Esophagus (tissue), 2 donors: Measurements from ENCODE around the gene AOC3. TPM values are rescaled to one million over a fixed set of nuclear protein-coding genes. Genes with fewer than 3 reads are reported as not detected.
"Not testable (repeated sequence)": the region's sequence is repeated elsewhere in the genome, so short reads cannot be mapped to it uniquely, and the experiment has no call there.

Source experiments
- H3K27ac ChIP-seq, 2 donors: one replicate each; pipeline ENCODE4 v1.5.1; 2013; ENCODE audit warnings: low read depth in 2 of 2, mild to moderate bottlenecking in 2 of 2, inconsistent platforms in 1 of 2, low read length in 1 of 2, moderate library complexity in 1 of 2
- H3K27me3 ChIP-seq, 2 donors: one replicate each; pipeline ENCODE4 v1.6.1; 2013; ENCODE audit warnings: low read length in 2 of 2, control low read depth in 1 of 2, mild to moderate bottlenecking in 1 of 2; ENCODE audit not compliant: insufficient read depth in 2 of 2, control insufficient read depth in 1 of 2
- H3K36me3 ChIP-seq, 2 donors: one replicate each; pipeline ENCODE4 v1.6.1; 2013; ENCODE audit warnings: low read length in 1 of 2; ENCODE audit not compliant: control insufficient read depth in 2 of 2, insufficient read depth in 2 of 2
- H3K4me1 ChIP-seq, 2 donors: one replicate each; pipeline ENCODE4 v1.6.1; 2013; ENCODE audit warnings: low read length in 1 of 2; ENCODE audit not compliant: control insufficient read depth in 2 of 2, insufficient read depth in 2 of 2
- H3K4me3 ChIP-seq, 2 donors: one replicate each; pipeline ENCODE4 v1.5.1; 2013; ENCODE audit warnings: low read length in 2 of 2, mild to moderate bottlenecking in 2 of 2, low read depth in 1 of 2, moderate library complexity in 1 of 2
- H3K9me3 ChIP-seq, 2 donors: one replicate each; pipeline ENCODE4 v1.6.1; 2013; ENCODE audit warnings: mild to moderate bottlenecking in 2 of 2, low read depth in 1 of 2, low read length in 1 of 2, moderate library complexity in 1 of 2; ENCODE audit not compliant: control insufficient read depth in 2 of 2, insufficient read depth in 1 of 2
- WGBS, 2 donors: extraction: QIAGEN DNeasy Blood & Tissue Kit; methylation state at CpG; one replicate each; pipeline ENCODE4 v1.1.7; 2013; 5-methylcytosine and 5-hydroxymethylcytosine counted together
- polyA plus RNA-seq, 2 donors: library from polyadenylated mRNA; stranded (reverse); fragments of 200-250 nt; gene quantifications; one replicate each; pipeline ENCODE4 v1.2.3, GENCODE V29; 2013
- donor health status: healthy with polysubstance abuse.
- donor health status: Bipolar disorder and iron deficiency.

AOC3 gene
- polyA plus RNA-seq, 2 donors = 9.7 to 25.3 TPM

DNA sequence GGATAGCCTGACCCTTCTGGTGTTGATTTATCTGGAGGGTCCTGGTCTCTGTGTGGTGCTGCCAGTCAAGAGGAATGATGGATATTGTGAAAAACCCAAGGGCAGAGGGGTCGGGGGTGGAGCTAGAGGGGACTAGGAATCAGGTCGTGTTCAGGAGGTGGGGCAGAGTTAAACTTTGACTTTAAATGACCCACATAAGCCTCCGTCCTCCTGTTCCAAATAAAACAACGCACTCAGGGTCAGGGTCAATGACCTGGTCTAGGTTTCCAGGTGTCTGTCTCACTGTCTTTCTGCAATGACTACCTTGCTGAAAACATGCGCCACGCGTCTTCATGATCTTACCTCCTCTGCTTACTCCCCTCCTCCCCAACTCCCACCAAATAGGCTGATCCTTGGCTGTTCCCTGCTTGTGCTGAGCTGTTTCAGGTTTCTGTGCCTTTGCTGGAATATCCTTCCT lies 14.7 kb downstream of the AOC3 start:
- 62 to 76% methylated on average over 7 of the region's 7 CpGs for WGBS, 2 donors
- Histone ChIP-seq H3K4me1 (no peaks in the 10 kb centered on the region), H3K27ac (no peak overlapping the region), H3K27me3 (no peaks in the 10 kb centered on the region), H3K4me3 (no peak overlapping the region), H3K36me3 (no peaks in the 10 kb centered on the region), H3K9me3 (no peaks in the 10 kb centered on the region)

- H3K4me3 ChIP-seq = no peak overlapping the region
- H3K27me3 ChIP-seq = no peaks in the 10 kb centered on the region
- no peaks in the 10 kb centered on the region for H3K36me3 ChIP-seq
- WGBS, 2 donors = 82% methylated on average over 4 of the region's 4 CpGs
- no peaks in the 10 kb centered on the region for H3K9me3 ChIP-seq
- H3K4me1 ChIP-seq = no peaks in the 10 kb centered on the region
- no peak overlapping the region for H3K27ac ChIP-seq
Measured at GRCh38 chr17:42866216-42866615, 15.2 kb downstream of the AOC3 start.

GRCh38 chr17:42866631-42867575 lies 15.9 kb downstream of the AOC3 start:
- no peaks in the 10 kb centered on the region for H3K27me3 ChIP-seq
- H3K36me3 ChIP-seq = no peaks in the 10 kb centered on the region
- H3K4me3 ChIP-seq = no peak overlapping the region
- H3K9me3 ChIP-seq = no peaks in the 10 kb centered on the region
- H3K4me1 ChIP-seq = no peaks in the 10 kb centered on the region
- WGBS, 2 donors = 48 to 59% methylated on average over 10 to 12 of the region's 12 CpGs
- no peak overlapping the region for H3K27ac ChIP-seq

DNA sequence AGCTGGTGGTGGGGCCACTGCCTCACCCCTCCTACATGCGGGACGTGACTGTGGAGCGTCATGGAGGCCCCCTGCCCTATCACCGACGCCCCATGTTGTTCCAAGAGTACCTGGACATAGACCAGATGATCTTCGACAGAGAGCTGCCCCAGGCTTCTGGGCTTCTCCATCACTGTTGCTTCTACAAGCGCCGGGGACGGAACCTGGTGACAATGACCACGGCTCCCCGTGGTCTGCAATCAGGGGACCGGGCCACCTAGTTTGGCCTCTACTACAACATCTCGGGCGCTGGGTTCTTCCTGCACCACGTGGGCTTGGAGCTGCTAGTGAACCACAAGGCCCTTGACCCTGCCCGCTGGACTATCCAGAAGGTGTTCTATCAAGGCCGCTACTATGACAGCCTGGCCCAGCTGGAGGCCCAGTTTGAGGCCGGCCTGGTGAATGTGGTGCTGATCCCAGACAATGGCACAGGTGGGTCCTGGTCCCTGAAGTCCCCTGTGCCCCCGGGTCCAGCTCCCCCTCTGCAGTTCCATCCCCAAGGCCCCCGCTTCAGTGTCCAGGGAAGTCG lies 16.8 kb downstream of the AOC3 start:
- not testable (repeated sequence) for H3K27ac ChIP-seq, H3K4me3 ChIP-seq, H3K36me3 ChIP-seq, H3K4me1 ChIP-seq, H3K9me3 ChIP-seq, H3K27me3 ChIP-seq
- 93 to 94% methylated on average over 16 to 21 of the region's 21 CpGs for WGBS, 2 donors

- Histone ChIP-seq H3K27ac (no peak overlapping the region), H3K9me3 (no peaks in the 10 kb centered on the region), H3K4me3 (no peak overlapping the region), H3K27me3 (peaks cover 0 to 4% of the 10 kb centered on the region in 2 donors), H3K36me3 (no peaks in the 10 kb centered on the region), H3K4me1 (no peaks in the 10 kb centered on the region)
- WGBS, 2 donors = 93 to 94% methylated on average over 12 of the region's 12 CpGs
Measured at GRCh38 chr17:42868338-42868737, 17.3 kb downstream of the AOC3 start.

DNA sequence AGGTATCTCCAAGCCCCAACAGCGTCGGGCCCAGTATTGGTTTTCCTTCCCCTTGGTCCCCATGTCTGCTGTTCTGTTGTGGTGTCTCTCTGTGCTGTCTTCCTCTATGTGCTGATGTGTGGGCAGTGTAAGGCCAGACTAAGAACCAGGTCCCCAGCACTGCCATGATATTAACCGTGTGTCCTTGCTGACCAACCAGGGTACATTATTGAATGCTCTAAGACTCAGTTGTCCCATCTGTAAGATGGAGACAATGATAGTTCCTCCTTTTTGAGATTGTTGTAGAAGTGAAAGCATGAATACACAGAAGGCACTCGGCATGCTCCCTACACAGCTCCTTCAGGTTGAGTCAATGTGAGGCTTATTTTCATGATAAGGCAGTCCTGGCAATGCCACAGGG lies 20.6 kb downstream of the AOC3 start:
- no peak overlapping the region for H3K4me3 ChIP-seq
- peaks cover 0 to 4% of the 10 kb centered on the region in 2 donors for H3K27me3 ChIP-seq
- no peaks in the 10 kb centered on the region for H3K9me3 ChIP-seq
- no peaks in the 10 kb centered on the region for H3K36me3 ChIP-seq
- H3K4me1 ChIP-seq = no peaks in the 10 kb centered on the region
- no peak overlapping the region for H3K27ac ChIP-seq
- WGBS, 2 donors = 91 to 94% methylated on average over 4 of the region's 4 CpGs

- no peaks in the 10 kb centered on the region for H3K36me3 ChIP-seq
- H3K4me3 ChIP-seq = no peak overlapping the region
- H3K27me3 ChIP-seq = peaks cover 0 to 4% of the 10 kb centered on the region in 2 donors
- WGBS, 2 donors = 86 to 90% methylated on average over 13 of the region's 13 CpGs
- H3K4me1 ChIP-seq = no peaks in the 10 kb centered on the region
- H3K27ac ChIP-seq = no peak overlapping the region
- H3K9me3 ChIP-seq = no peaks in the 10 kb centered on the region
Measured at GRCh38 chr17:42872251-42872965, 21.4 kb downstream of the AOC3 start.

DNA sequence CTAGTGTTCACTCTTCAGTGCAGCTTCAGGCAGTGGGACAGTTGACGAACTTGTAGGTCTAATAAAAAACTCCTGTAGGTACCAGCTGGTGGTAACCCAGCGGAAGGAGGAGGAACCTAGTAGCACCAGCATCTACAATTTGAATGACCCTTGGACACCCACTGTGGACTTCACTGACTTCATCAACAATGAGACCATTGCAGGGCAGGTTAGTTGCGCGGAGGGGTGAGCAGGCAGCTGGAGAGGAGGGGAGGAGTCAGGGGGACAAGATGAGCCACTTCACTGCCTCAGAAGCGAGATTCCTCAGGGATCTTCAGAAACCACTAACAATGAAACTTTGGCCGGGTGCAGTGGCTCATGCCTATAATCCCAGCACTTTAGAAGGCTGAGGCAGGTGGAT lies 22.3 kb downstream of the AOC3 start:
- no peak overlapping the region for H3K4me3 ChIP-seq
- H3K36me3 ChIP-seq = no peaks in the 10 kb centered on the region
- no peaks in the 10 kb centered on the region for H3K4me1 ChIP-seq
- peaks cover 0 to 4% of the 10 kb centered on the region in 2 donors for H3K27me3 ChIP-seq
- no peak overlapping the region for H3K27ac ChIP-seq
- 82 to 86% methylated on average over 6 of the region's 6 CpGs for WGBS, 2 donors
- H3K9me3 ChIP-seq = no peaks in the 10 kb centered on the region

DNA sequence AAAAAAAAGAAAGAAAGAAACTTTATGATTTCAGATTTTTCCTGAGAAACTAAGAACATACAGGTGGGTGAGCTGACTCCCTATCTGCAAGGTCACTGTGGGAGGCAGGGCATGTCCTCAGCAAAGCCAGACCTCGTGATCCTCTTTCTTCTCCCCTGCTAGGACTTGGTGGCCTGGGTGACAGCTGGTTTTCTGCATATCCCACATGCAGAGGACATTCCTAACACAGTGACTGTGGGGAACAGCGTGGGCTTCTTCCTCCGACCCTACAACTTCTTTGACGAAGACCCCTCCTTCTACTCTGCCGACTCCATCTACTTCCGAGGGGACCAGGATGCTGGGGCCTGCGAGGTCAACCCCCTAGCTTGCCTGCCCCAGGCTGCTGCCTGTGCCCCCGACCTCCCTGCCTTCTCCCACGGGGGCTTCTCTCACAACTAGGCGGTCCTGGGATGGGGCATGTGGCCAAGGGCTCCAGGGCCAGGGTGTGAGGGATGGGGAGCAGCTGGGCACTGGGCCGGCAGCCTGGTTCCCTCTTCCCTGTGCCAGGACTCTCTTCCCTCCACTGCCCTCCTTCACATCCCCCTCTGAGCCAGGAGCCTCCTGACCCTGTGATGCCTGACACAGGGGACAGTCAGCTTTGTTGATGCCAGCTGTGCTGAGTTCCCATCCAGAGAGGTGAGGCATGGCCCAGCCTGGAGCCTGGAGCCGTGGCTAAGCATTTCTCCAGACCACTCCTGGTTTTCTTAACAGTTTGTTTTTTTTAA lies 23.1 kb downstream of the AOC3 start:
- not testable (repeated sequence) for H3K4me1 ChIP-seq, H3K9me3 ChIP-seq, H3K36me3 ChIP-seq, H3K4me3 ChIP-seq, H3K27me3 ChIP-seq, H3K27ac ChIP-seq
- WGBS, 2 donors = 75 to 85% methylated on average over 5 to 9 of the region's 12 CpGs
